ENCODE measurements around the gene TESK1. TPM values are rescaled to one million over a fixed set of nuclear protein-coding genes. Genes with fewer than 3 reads are reported as not detected.
A peak's percentile ranks its signal among the peaks of the same experiment; 100 is the strongest.

TESK1 gene
- total and polyA plus RNA-seq, 2 experiments from 2014 or later, result 6.8 to 10.7 TPM

GRCh38 chr9:35653611-35654010 is 48.5 kb downstream of the TESK1 start (continued):
- no peak for TF ChIP-seq ZNF462 (CRISPR knock-in tag; IDR thresholded peaks at IDR 0.05)

- H3K27ac Mint-ChIP-seq, result no peak overlapping the region
- H3K4me3 ChIP-seq, result peak overlapping the region; percentile 59; the same call in 1 of the 2 replicates
- TF ChIP-seq EZH2phosphoT487 (IDR thresholded peaks at IDR 0.05; ENCODE audit: unreplicated experiment), result no peak
- no peak for TF ChIP-seq CTCF (conservative IDR thresholded peaks at IDR 0.05; ENCODE audit: low read depth in 2 of 2)
- TF ChIP-seq EZH2 (IDR thresholded peaks at IDR 0.05; ENCODE audit: low read depth, unreplicated experiment), result no peak
- TF ChIP-seq ZNF462 (CRISPR knock-in tag; IDR thresholded peaks at IDR 0.05), result no peak
- no peak for TF ChIP-seq ZNF114 (CRISPR knock-in tag; IDR thresholded peaks at IDR 0.05)
- peak overlapping the region; percentile 77 for H3K4me3 Mint-ChIP-seq
- peaks cover 34% of the 10 kb centered on the region for H3K4me1 Mint-ChIP-seq
- H3K9me3 Mint-ChIP-seq, result peaks cover 3% of the 10 kb centered on the region; the same call in 2 of the 3 replicates
- peaks cover 16% of the 10 kb centered on the region; the same call in 1 of the 2 replicates for H3F3A ChIP-seq (replicated peaks; ENCODE audit: low read depth)
- no peaks in the 10 kb centered on the region for H3K79me2 ChIP-seq (replicated peaks; ENCODE audit: insufficient read depth)
- H3K27ac ChIP-seq (ENCODE audit: low read depth), result no peak overlapping the region
- H3K27me3 ChIP-seq (ENCODE audit: insufficient read depth), result peaks cover 4% of the 10 kb centered on the region; the same call in 1 of the 2 replicates
- H3K36me3 Mint-ChIP-seq (ENCODE audit: low read depth), result peaks cover 30% of the 10 kb centered on the region
- H3K36me3 ChIP-seq (ENCODE audit: insufficient read depth), result no peaks in the 10 kb centered on the region
- ATAC-seq (no peak), DNase-seq (ENCODE audit: low spot score) (no peak)
- peaks cover 27% of the 10 kb centered on the region for H3K27me3 Mint-ChIP-seq (ENCODE audit: insufficient read depth, low read depth, poor library complexity)
- H3K4me1 ChIP-seq (ENCODE audit: insufficient read depth), result peaks cover 10% of the 10 kb centered on the region
- H3K4me2 ChIP-seq, result peak overlapping the region; percentile 78; the same call in 1 of the 2 replicates
- H2AFZ ChIP-seq, result peak overlapping the region; percentile 90; the same call in 1 of the 2 replicates
- H3K9me2 ChIP-seq (ENCODE audit: insufficient read depth), result no peaks in the 10 kb centered on the region
- H4K20me1 ChIP-seq (replicated peaks; ENCODE audit: insufficient read depth), result no peaks in the 10 kb centered on the region; the same call in none of the 2 replicates
These were observed 51.3 kb downstream of the TESK1 start for GRCh38 chr9:35656348-35656747.
